Upper lobe of right lung (tissue), 1 donor: Measurements from ENCODE around the gene ADIRF. TPM values are rescaled to one million over a fixed set of nuclear protein-coding genes. Genes with fewer than 3 reads are reported as not detected.
"Not testable (repeated sequence)": the region's sequence is repeated elsewhere in the genome, so short reads cannot be mapped to it uniquely, and the experiment has no call there.

Experiments used
- ATAC-seq: fragments of 200-7000 bp; cut with Tn5 transposase; one replicate; pipeline ENCODE4 v1.9.1; 2020; ENCODE audit warnings: mild to moderate bottlenecking, moderate library complexity
- DNase-seq: peaks from one replicate; pipeline ENCODE4 v3.0.0-alpha.2; 2020
- H3K27ac ChIP-seq: fragments of 200-600 bp; one replicate; pipeline ENCODE4 v1.8.0; 2022
- H3K27me3 ChIP-seq: fragments of 200-600 bp; one replicate; pipeline ENCODE4 v1.8.0; 2022; ENCODE audit warnings: mild to moderate bottlenecking
- H3K36me3 ChIP-seq: fragments of 200-600 bp; one replicate; pipeline ENCODE4 v1.8.0; 2022
- H3K4me1 ChIP-seq: fragments of 200-600 bp; one replicate; pipeline ENCODE4 v1.8.0; 2022
- H3K4me3 ChIP-seq: fragments of 200-600 bp; one replicate; pipeline ENCODE4 v1.8.0; 2022; ENCODE audit warnings: mild to moderate bottlenecking
- H3K9me3 ChIP-seq: fragments of 200-600 bp; one replicate; pipeline ENCODE4 v1.8.0; 2022
- CTCF ChIP-seq: fragments of 200-600 bp; IDR thresholded peaks from one replicate; pipeline ENCODE4 v1.8.0; 2022; ENCODE audit warnings: antibody characterized with exemption
- intact Hi-C: fragments of 100-400 bp; cut with DNase I; formaldehyde crosslinking; loops from one replicate; pipeline ENCODE4 v1.11.0; 2022
- total RNA-seq: library from RNA; stranded (reverse); fragmentation: NEBNext Ultra II Directional; extraction: Animal tissue kit (Norgen Biotek cat#: 25700); gene quantifications from one replicate; pipeline ENCODE4 v1.2.1, GENCODE V29; 2021
- donor health status: DM: no; HTN: yes; CAD: no; lungs with severe emphysema.

Gene ADIRF
- total RNA-seq, 1 donor from 2014 or later, result 155 TPM

DNA sequence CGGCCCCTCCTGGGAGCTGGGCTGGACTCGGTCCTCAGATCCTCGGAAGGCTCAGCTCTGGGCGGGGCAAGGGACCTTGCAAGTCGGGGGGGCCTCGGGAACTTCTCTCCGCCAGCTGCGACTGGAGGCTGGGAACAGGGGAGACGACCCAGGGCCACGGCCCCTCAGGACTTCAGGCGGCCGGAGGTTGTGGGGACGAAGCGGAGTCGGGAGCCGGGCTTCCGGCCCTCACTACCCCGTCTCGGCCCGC lies 2.6 kb downstream of the ADIRF start:
- Histone ChIP-seq H3K27ac (peak overlapping the region; percentile 97), H3K27me3 (no peaks in the 10 kb centered on the region)
- intact Hi-C loops, result no loop called here

DNA sequence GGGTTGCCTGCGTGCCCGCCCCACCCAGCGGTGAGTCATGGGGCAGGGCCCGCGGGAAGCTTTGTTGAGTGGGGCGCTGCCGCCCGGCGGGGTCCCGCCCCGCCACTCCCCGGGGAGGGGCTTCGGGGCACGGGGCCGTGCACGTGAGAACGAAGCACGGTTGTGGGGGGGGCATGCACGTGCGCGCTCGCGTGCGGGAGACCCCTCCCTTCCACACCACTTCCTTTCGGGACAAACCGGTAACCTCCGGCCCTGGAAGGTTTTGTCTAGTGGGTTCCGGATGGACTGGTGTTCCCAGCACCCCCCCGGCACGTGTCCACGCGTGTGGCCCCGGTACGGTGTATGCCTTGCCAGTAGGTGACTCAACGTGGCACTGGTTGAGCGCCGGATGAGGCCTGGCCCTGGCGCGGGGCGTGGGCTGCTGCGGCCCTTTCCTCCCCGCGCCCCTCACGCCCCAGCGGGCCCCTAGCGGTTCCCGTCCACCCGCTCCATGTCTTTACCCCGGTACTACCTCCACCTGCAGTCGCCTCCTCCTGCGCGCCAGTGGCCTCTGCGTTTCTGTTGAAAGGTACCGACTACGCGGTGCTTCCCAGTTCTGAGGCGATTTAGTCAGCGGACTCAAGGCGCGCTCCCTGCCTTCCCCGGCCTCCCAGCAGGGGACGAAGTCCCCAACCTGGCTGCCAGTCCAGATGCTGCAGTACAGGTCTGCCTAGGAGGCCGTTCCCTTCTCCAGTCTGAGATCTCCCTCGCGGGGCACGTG lies 3.1 kb downstream of the ADIRF start:
- H3K27me3 ChIP-seq, result no peaks in the 10 kb centered on the region
- intact Hi-C loops, result no loop called here
- peak overlapping the region; percentile 72 for H3K4me3 ChIP-seq
- peak; percentile 88 for ATAC-seq
- H3K27ac ChIP-seq, result peak overlapping the region; percentile 97
- peaks cover 40% of the 10 kb centered on the region for H3K4me1 ChIP-seq
- H3K36me3 ChIP-seq, result no peaks in the 10 kb centered on the region
- H3K9me3 ChIP-seq, result no peaks in the 10 kb centered on the region
- peak; percentile 7 for TF ChIP-seq CTCF
- DNase-seq, result peak; percentile 96

More for the DNA sequence above, 2.6 kb downstream of the ADIRF start:
- no peaks in the 10 kb centered on the region for H3K9me3 ChIP-seq
- TF ChIP-seq CTCF, result no peak
- peaks cover 44% of the 10 kb centered on the region for H3K4me1 ChIP-seq
- no peak for DNase-seq
- H3K36me3 ChIP-seq, result no peaks in the 10 kb centered on the region
- no peak for ATAC-seq
- peak overlapping the region; percentile 72 for H3K4me3 ChIP-seq

DNA sequence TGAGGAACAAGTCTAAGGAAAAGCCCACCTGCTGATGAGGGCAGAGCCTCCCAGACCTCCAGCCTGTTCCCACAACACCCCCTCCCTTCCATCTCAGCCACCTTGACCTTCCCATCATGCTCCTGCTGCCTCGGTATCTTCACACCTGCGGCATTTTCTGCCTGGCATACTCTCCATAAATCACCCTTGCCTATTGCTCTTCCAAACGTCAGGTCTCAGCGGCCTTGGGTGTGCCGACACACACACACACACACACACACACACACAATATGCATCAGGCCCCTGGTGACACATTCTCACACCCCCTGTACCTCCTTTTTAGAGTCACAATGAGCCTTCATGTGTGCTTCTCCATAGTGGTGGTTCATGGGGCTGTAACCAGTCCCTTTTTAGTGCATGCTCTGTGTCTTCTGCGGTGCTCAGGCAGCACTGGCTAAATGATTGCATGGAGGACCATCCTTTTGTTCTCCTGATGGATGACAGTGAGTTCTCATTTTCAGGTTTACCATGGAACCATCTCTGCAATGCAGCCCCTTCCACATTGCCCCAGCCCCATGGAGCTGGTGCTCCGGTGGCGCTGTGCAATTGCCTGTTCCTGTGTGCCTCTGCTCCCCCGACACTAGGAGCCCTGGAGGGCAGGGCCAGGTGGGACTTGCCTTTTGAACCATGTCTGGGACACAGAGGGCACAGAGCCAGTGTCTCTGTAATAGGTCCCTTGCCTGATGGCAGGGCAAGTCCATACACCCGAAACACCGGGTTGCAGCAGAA lies 4.5 kb downstream of the ADIRF start:
- Histone ChIP-seq H3K4me3 (no peak overlapping the region), H3K36me3 (no peaks in the 10 kb centered on the region), H3K4me1 (peaks cover 33% of the 10 kb centered on the region), H3K27ac (peak overlapping the region; percentile 97), H3K9me3 (no peaks in the 10 kb centered on the region), H3K27me3 (no peaks in the 10 kb centered on the region)
- no peak for TF ChIP-seq CTCF
- no peak for ATAC-seq
- intact Hi-C loops, result no loop called here
- DNase-seq, result no peak

DNA sequence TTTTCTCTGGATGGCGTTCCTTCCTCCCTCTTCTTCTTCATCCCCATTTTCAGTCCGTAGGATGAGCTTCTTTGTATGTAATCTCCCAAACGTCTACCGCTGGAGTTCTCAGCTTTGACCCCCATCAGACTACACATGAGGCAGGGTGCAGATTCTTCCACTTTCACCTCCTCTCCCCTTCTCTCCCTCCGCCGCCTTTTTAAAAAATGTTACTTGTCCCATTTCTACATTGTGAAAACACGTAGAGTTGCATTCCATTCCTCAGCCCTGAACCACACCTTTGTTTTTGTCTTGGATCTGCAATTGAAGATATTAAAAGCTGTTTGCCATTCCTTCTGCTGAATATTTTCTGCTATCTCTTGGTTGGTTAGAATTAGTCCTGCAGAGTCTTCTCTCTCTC lies 6.2 kb downstream of the ADIRF start:
- Histone ChIP-seq H3K9me3 (no peaks in the 10 kb centered on the region), H3K4me3 (peak overlapping the region; percentile 14), H3K27ac (peak overlapping the region; percentile 59), H3K36me3 (no peaks in the 10 kb centered on the region), H3K27me3 (no peaks in the 10 kb centered on the region), H3K4me1 (peaks cover 30% of the 10 kb centered on the region)
- intact Hi-C loops, result no loop called here
- TF ChIP-seq CTCF, result no peak
- ATAC-seq (no peak), DNase-seq (no peak)

GRCh38 chr10:86976362-86977056 lies 8.2 kb downstream of the ADIRF start:
- Histone ChIP-seq H3K36me3 (no peaks in the 10 kb centered on the region), H3K27ac (no peak overlapping the region), H3K4me1 (peaks cover 27% of the 10 kb centered on the region), H3K4me3 (no peak overlapping the region), H3K27me3 (no peaks in the 10 kb centered on the region), H3K9me3 (no peaks in the 10 kb centered on the region)
- intact Hi-C loops, result no loop called here
- ATAC-seq (no peak), DNase-seq (no peak)
- TF ChIP-seq CTCF, result no peak

GRCh38 chr10:86978457-86978856 lies 10.2 kb downstream of the ADIRF start:
- Histone ChIP-seq H3K27ac (peak overlapping the region; percentile 11), H3K4me1 (peaks cover 20% of the 10 kb centered on the region)
- H3K4me3 ChIP-seq, H3K36me3 ChIP-seq, DNase-seq, intact Hi-C loops, H3K27me3 ChIP-seq, H3K9me3 ChIP-seq, ATAC-seq: not testable (repeated sequence)
